ENCODE data around the gene HTR7.
A peak's percentile ranks its signal among the peaks of the same experiment; 100 is the strongest.

GRCh38 chr10:90871766-90872647 is 14.2 kb upstream of the HTR7 start, which contains the start of gene RPP30:
- TF ChIP-seq CTCF (IDR thresholded peaks at IDR 0.05) (peak in 2 of 6 experiments; percentile 19 to 37), POLR2A (IDR thresholded peaks at IDR 0.05) (peak in 2 of 4 donors; percentile 21 to 51)
